ENCODE data around the gene PLEKHA3. TPM values are rescaled to one million over a fixed set of nuclear protein-coding genes. Genes with fewer than 3 reads are reported as not detected.

The PLEKHA3 gene
- total and polyA plus RNA-seq, 9 of the 15 experiments (the other 6 are each of a cell fraction or from before 2014, with no cell fraction given) = 2.3 to 23.4 (median 10.5) TPM

DNA sequence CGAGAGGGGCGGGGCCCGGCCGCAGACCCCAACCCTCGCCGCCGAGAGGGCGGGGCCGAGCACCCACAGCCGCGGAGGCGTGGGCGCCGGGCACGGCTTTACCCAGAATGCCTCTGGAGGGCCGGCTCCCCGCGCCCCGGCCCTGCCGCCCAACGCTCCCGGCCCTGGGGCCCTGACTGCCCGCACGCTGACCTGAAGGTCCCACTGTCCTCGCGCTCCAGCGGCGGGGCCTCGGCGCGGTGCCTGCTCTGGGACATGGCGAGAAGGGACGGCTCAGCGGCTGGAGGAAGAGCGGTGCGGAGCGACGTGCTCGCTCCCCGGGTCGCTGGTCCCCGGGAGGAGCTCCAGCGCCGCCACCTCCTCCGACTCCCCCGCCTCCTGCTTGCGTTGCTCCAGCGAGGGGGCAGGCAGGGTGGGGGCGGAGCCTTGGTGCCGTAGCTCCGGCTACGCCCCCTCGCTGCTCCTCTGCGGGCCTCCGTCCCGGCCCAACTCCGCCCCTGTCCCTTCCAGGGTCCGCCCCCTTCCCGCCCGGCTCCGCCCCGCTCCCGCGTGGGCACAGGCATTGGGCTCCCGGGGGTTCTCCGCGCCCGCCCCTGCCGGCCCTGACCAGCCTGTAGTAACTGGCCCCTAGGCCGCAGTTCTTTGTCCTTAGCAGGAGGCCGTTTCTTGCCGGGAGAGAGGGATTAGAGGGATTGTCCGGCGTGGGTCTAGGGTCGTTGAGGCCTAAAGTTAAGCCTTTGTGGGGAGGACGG, 29.3 kb upstream of the PLEKHA3 start, which contains the start of the genes PJVK and PRKRA (continued):
- TF ChIP-seq ZFP30 (CRISPR knock-in tag; IDR thresholded peaks at IDR 0.05; ENCODE audit: borderline replicate concordance) (no peak), ELF4 (CRISPR knock-in tag; IDR thresholded peaks at IDR 0.05) (0 out of 2 replicates have a peak, but pooled peaks have one; percentile 32), ZNF707 (CRISPR knock-in tag; conservative IDR thresholded peaks at IDR 0.05) (no peak), TBL1XR1 (IDR thresholded peaks at IDR 0.05; ENCODE audit: low read length in 2 of 2) (peak in 1 of 2 experiments; percentile 18; a peak in 1 of 4 replicates), DPF2 (IDR thresholded peaks at IDR 0.05) (peak; percentile 43), TBP (optimal IDR thresholded peaks at IDR 0.05; ENCODE audit: low read depth, low read length) (peak; percentile 70), CLOCK (CRISPR knock-in tag; IDR thresholded peaks at IDR 0.05; ENCODE audit: borderline replicate concordance) (no peak), ZNF274 (IDR thresholded peaks at IDR 0.05; ENCODE audit: borderline replicate concordance, low read depth, low read length) (no peak), CREBBP (IDR thresholded peaks at IDR 0.05; ENCODE audit: low read depth, low read length) (no peak), BRD9 (IDR thresholded peaks at IDR 0.05; ENCODE audit: low read depth, partially characterized antibody) (peak; percentile 43), MXI1 (IDR thresholded peaks at IDR 0.05; ENCODE audit: low read depth, low read length) (peak; percentile 27; the same call in 1 of the 2 replicates), JUN (IDR thresholded peaks at IDR 0.05; ENCODE audit: borderline replicate concordance, low read depth, low read length) (no peak), JUN (CRISPR knock-in tag; IDR thresholded peaks at IDR 0.05; ENCODE audit: borderline replicate concordance) (0 out of 2 replicates have a peak, but pooled peaks have one; percentile 78), NFXL1 (CRISPR knock-in tag; IDR thresholded peaks at IDR 0.05) (no peak), NBN (IDR thresholded peaks at IDR 0.05; ENCODE audit: low read depth) (peak; percentile 48; the same call in 1 of the 2 replicates), NFIC (IDR thresholded peaks at IDR 0.05) (peak; percentile 73), HDAC1 (IDR thresholded peaks at IDR 0.05) (peak in 1 of 2 experiments; percentile 87; a peak in 2 of 4 replicates), HNRNPLL (IDR thresholded peaks at IDR 0.05; ENCODE audit: low read depth, low read length, poor library complexity, severe bottlenecking) (peak; percentile 64), KAT2B (IDR thresholded peaks at IDR 0.05; ENCODE audit: low read depth, low read length) (no peak), CCAR2 (IDR thresholded peaks at IDR 0.05; ENCODE audit: low read depth, low read length) (no peak), ZBTB17 (CRISPR knock-in tag; IDR thresholded peaks at IDR 0.05) (peak; percentile 66; the same call in 1 of the 2 replicates)
- TF ChIP-seq, protein P1, sequence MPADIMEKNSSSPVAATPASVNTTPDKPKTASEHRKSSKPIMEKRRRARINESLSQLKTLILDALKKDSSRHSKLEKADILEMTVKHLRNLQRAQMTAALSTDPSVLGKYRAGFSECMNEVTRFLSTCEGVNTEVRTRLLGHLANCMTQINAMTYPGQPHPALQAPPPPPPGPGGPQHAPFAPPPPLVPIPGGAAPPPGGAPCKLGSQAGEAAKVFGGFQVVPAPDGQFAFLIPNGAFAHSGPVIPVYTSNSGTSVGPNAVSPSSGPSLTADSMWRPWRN (IDR thresholded peaks at IDR 0.05; ENCODE audit: low read depth) = no peak
- TF ChIP-seq, protein P2, sequence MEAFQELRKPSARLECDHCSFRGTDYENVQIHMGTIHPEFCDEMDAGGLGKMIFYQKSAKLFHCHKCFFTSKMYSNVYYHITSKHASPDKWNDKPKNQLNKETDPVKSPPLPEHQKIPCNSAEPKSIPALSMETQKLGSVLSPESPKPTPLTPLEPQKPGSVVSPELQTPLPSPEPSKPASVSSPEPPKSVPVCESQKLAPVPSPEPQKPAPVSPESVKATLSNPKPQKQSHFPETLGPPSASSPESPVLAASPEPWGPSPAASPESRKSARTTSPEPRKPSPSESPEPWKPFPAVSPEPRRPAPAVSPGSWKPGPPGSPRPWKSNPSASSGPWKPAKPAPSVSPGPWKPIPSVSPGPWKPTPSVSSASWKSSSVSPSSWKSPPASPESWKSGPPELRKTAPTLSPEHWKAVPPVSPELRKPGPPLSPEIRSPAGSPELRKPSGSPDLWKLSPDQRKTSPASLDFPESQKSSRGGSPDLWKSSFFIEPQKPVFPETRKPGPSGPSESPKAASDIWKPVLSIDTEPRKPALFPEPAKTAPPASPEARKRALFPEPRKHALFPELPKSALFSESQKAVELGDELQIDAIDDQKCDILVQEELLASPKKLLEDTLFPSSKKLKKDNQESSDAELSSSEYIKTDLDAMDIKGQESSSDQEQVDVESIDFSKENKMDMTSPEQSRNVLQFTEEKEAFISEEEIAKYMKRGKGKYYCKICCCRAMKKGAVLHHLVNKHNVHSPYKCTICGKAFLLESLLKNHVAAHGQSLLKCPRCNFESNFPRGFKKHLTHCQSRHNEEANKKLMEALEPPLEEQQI (IDR thresholded peaks at IDR 0.05) = no peak
